DMS153 (cell line): ENCODE data around the gene TIGD6.
"Not testable (repeated sequence)": the region's sequence is repeated elsewhere in the genome, so short reads cannot be mapped to it uniquely, and the experiment has no call there.

Experiments
- DNase-seq: peaks from one replicate; lab custom pipeline; 2025; lab: John Stamatoyannopoulos, UW

The TIGD6 gene

GRCh38 chr5:149975409-149975808 lies 25.0 kb downstream of the TIGD6 start:
- DNase-seq = no peak

- DNase-seq = no peak
Observed at GRCh38 chr5:149969181-149969930, 31.1 kb downstream of the TIGD6 start.

- no peak for DNase-seq
Observed at GRCh38 chr5:149966946-149967345, 33.5 kb downstream of the TIGD6 start.

DNA sequence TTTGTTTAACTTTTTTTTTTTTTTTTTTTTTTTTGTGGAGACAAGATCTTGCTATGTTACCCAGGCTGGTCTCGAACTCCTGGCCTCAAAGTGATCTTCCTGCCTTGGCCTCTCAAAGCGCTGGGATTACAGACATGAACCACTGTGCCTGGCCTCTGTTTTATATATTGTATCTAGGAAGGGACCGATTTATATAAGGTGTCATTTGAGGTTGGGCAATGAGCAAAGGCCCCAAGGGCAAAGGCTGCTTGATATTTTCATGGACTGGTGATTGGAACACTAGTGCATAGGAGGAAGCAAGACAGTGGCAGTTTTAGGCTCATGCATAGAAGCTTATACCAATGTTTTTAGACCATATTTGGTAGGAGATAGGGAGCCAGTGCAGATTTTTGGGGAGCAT lies 36.7 kb downstream of the TIGD6 start:
- no peak for DNase-seq

DNA sequence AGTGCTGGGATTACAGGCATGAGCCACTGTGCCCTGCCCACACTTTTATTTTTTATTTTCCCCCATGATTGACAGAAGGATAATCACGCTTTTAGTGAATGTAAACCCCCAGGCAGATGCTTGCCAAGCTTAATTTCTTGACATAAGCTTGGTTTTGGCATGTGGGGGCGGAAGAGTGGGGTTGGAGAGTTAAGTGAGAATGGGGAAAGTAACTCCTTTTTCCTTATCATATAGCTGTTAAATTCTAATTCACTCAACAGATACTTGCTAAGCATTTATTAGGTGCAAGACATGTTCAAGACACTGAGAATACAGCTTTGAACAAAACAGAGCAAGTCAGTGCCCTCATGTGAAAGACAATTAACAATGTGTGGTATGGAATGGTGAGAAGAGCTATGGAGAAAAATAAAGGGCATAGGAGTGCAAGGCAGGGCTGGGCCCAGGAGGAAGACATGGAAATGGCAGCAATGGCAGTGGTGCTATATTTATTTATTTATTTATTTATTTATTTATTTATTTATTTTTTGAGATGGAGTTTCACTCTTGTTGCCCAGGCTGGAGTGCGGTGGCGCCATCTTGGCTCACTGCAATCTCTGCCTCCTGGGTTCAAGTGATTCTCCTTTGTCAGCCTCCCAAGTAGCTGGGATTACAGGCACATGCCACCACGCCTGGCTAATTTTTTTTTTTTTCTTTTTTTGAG lies 37.7 kb downstream of the TIGD6 start:
- no peak for DNase-seq

- no peak for DNase-seq
Observed at GRCh38 chr5:149961957-149962409, 38.5 kb downstream of the TIGD6 start.

DNA sequence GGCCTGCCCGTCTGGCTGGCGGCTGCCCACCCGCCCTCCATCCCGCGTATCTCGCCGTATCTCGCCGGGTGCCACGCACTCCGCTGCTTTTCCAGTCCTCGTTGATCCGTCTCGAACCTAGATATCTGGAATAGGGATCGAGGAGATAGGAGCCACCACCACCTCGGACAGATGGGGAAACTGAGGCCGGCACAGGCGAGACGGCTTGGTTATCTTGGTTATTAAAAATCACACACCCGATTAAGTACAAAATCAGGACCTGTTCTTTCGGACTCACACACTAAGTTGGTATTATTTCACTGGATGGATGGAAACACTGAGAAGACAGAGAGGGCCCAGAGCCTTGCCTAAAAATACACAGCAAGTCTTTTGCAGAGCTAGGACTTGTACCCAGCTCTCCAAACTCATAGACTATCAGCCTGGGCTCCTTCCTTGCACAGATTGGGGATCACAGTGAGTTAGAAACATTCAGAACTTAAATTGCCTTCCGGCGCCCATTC lies 39.2 kb downstream of the TIGD6 start:
- no peak for DNase-seq

DNA sequence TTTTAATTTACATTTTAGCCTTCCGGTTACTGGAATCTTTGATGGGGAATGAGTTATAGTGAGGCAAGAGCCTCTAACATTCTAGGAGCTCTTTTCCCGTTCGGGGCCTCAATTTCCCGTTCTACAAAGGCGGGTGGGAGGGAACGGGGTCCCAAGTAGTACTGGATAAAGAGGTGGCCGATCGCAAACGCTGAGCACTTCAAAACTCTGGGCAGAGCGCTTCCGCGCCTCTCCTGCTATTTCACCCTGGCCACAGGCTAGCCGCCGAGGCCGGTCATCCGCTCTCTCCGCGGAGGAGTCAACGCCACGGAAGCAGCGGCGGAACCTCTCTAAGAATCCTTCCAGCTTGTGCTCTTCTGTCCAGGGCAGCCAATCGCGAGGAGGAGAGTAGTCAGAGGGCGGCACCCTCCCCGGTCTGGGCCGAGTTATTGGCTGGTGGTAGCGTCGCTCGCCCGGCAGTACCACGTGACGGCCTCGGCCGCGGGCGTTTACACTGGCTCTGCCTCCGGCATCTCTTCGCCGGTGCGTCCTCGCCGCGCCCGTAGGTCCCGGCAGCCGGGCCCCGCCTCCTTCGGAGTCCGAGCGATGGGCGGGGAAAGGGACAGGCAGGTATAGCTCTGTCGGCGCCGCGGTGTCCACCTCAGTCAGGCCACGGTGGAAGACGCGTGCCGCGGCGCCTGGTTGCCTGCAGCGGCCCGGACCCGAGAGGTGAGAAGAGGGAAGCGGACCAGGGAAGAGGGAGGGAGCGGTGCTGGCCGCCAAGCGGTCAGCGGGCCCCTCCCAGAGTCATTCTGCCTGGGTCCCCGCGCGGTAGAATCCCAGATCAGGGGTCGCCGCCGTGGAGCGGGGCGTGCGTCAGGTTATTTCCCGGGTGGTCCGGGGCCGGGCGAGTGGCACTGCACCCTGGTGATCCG lies 39.9 kb downstream of the TIGD6 start, which contains the start of gene SLC26A2:
Gene SLC26A2 (plus strand): TSS at position 487 of the 914 bp plus-strand sequence. CDS start 16,895 bp downstream, outside the sequence.
- peak; percentile 90 for DNase-seq

- no peak for DNase-seq
Observed at GRCh38 chr5:149959406-149960236, 40.8 kb downstream of the TIGD6 start.

- no peak for DNase-seq
Observed at GRCh38 chr5:149957855-149958254, 42.6 kb downstream of the TIGD6 start.

DNA sequence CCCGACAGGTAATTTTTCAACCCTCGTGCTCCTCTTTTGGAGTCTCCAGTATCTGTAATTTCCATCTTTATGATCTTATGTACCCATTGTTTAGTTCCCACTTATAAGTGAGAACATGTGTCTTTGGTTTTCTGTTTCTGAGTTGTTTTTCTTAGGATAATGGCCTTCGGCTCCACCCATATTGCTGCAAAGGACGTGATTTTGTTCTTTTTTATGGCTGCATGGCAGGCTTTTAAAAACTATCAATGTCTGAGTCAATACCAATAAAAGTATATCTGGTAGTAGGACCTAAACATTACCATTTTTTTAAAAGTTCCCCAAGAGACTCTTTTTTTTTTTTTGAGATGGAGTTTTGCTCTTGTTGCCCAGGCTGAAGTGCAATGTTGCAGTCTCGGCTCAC lies 43.8 kb downstream of the TIGD6 start:
- DNase-seq = no peak

- no peak for DNase-seq
Observed at GRCh38 chr5:149954798-149955197, 45.7 kb downstream of the TIGD6 start.

DNA sequence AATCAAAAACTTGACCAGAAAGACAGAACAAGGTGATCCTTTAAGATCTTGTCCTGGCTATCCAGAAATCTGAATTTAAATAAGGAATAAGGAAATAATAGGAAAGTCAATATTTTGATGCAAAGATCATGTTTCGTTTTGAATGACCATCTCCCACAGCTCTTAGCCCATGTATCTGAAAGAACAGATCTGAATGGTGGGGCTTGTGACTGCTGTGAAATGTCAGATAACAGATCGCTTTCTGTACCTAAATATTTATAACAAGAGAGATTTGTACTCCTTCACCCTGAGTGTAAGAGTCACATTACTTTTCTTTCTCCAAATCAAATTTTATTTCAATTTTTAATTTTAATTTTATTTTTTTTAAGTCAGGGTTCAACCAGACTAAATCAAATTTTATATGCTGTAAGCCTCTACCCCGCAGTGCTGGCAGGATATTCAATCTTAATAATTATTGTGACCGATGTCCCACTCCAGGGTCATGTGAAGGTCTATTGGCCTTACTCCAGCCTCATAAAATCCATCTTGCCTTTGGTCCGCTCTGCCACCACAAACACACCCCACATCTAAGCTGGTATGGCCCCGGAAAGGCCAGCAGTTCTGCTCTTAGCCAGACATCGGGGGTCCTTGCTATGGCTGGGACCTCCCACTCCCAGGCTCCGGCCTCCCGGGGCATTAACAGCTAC lies 46.9 kb downstream of the TIGD6 start:
- DNase-seq = no peak

DNA sequence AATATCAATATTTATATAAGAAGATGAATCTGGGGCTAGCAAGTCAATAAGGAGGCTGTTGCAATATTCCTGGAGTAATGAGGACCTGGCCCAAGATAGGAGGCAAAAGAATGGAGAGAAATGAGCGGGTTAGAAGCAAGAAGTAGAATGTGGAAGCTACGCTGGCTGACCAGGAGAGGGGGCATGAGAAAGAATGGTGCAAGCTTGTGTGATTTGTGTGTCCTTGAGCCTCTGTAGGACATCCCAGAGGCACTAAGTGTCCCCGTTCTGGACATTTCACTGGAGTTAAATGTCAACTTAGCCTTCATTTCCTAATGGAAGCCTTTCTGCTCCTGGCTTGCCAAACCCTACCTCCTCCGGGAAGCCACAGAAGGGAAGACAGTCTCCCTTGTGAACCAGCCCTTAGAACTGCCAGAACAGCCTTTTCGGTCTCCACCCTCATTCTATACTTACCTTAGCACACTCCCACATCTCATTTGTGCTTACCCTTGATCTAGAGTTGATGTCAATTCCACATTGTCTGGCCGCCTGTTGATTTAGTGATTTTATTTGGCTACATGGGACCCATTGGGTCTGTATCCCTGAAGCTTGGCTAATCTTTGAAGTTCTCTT lies 49.2 kb downstream of the TIGD6 start:
- no peak for DNase-seq

GRCh38 chr5:149948993-149949392 lies 51.5 kb downstream of the TIGD6 start:
- no peak for DNase-seq

DNA sequence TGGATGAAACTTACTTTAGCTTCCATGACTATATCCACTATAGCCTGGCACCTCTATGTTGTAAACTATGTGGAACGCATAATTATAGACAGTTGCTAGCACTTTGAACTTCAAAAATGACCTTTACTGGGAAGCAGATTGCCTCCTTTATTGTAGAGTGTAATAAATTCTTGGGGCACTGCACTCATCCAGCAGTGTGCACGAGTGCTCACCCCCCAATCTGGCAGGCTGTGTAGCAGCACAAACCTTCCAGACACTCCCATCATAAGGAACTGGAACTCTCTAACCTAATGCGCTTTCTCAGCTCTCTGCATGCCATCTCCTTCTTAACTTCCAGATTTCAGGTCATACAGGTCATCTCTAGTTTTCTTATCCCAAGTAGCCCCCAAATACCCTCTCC lies 54.3 kb downstream of the TIGD6 start:
- no peak for DNase-seq

DNA sequence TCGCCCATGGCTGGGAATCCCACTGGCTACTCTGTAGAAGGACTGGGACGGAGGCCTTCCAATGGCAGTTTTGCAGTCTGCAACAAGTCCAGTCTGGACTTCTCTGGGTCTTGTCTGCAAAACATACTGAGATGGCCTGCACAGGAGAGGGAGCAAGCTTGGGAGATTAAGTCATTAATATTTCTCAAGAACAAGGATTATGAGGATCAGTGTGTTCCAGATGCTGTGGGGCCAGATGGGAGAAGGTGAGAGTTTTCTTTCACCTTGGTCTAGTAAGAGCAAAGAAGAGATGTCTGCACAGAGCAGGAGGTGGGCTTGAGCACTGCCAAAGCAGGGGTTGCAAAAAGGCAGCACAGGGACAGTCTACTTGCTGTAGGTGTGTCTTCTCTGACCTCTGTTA lies 55.8 kb downstream of the TIGD6 start, which contains the start of gene PDE6A:
Gene PDE6A (minus strand): TSS at position 128 of the 400 bp plus-strand sequence. CDS start 120 bp downstream, at position 8.
- DNase-seq = no peak

DNA sequence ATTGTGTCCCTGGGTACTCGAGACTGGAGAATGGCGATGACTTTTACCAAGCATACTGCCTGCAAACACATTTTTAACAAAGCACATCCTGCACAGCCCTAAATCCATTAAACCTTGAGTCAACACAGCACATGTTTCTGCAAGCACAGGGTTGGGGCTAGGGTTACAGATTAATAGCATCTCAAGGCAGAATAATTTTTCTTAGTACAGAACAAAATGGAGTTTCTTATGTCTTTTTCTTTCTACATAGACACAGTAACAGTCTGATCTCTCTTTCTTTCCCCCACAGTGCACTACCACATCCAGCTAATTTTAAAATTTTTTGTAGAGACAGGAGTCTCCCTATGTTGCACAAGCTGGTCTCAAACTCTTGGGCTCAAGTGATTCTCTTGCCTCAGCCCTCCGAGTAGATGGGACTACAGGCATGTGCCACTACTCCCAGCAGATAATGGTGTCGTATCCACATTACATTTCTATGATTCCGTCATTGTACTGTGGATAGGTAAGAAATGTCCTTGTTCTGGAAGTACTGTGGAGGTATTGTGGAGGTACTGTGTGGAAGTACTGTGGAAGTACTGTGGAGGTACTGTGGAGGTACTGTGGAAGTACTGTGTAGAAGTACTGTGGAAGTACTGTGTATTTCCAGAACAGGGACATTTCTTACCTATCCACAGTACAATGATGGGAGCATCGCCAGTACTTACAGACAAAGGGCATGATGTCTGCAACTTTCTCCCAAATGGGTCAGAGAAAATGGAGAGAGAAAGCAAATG lies 57.1 kb downstream of the TIGD6 start:
- DNase-seq = not testable (repeated sequence)
